HepG2 (cell line): ENCODE measurements around the gene WDR37. TPM values are rescaled to one million over a fixed set of nuclear protein-coding genes. Genes with fewer than 3 reads are reported as not detected.

Experiments used
- ATAC-seq: fragments of 200-7000 bp; cut with Tn5 transposase; 3 replicates; pipeline ENCODE4 v1.9.1; 2020; ENCODE audit warnings: mild to moderate bottlenecking, moderate library complexity
- BruUV-seq: library from RNA; stranded (reverse); fragments of 400-500 nt; replicated peaks from 2 replicates; lab custom pipeline; 2021; lab: Mats Ljungman, UMichigan
- CTCF ChIA-PET: fragments of 300-600 bp; formaldehyde crosslinking; extraction: SDS; loops from one replicate; lab custom pipeline; 2021; ENCODE audit warnings: low total read pairs, inconsistent platforms, low intra/inter-chr PET ratio; lab: Yijun Ruan, JAX
- POLR2A ChIA-PET: fragments of 350-600 bp; sonication (Branson Sonifier 250); formaldehyde crosslinking; loops from one replicate; lab custom pipeline; 2020; ENCODE audit warnings: antibody characterized with exemption, inconsistent platforms; lab: Yijun Ruan, JAX
- DNase-seq: peaks from one replicate; pipeline ENCODE4 v3.0.0-alpha.2; 2015; ENCODE audit warnings: low spot score
- FAIRE-seq: peaks from 3 replicates; lab custom pipeline; 2011; peaks lifted over from hg19 to GRCh38; lab: Jason Lieb, UNC
- H2AFZ ChIP-seq: one replicate; pipeline ENCODE4 v1.6.1; 2011; ENCODE audit warnings: low read length, inconsistent platforms
- H3K27ac ChIP-seq: fragments of 300-600 bp; 3 replicates; pipeline ENCODE4 v1.8.0; 2011; ENCODE audit warnings: mixed run types, mild to moderate bottlenecking, mixed read lengths, low read length, inconsistent platforms; ENCODE audit not compliant: insufficient read depth; ENCODE audit errors: extremely low read length
- H3K27me3 ChIP-seq, 2 experiments: fragments of 200-600 bp in 1 of 2; 2 replicates in 1 of 2; 3 replicates in 1 of 2; pipeline versions ENCODE4 v1.6.0 to v1.8.0; 2011; ENCODE audit warnings: low read length in 2 of 2, mild to moderate bottlenecking in 2 of 2, moderate library complexity in 2 of 2, inconsistent platforms in 1 of 2; ENCODE audit not compliant: insufficient read depth in 2 of 2, control insufficient read depth in 1 of 2
- H3K36me3 ChIP-seq, 2 experiments: fragments of 200-600 bp in 1 of 2; replicated peaks in 1 of 2; 2 replicates in 1 of 2; 3 replicates in 1 of 2; pipeline versions ENCODE4 v1.5.1 to v1.8.0; 2011; ENCODE audit warnings: low read length in 2 of 2, inconsistent platforms in 1 of 2; ENCODE audit not compliant: insufficient read depth in 2 of 2, control insufficient read depth in 1 of 2
- H3K4me1 ChIP-seq: 2 replicates; pipeline ENCODE4 v1.5.1; 2012; ENCODE audit warnings: low read length, inconsistent platforms; ENCODE audit not compliant: insufficient read depth
- H3K4me2 ChIP-seq: 2 replicates; pipeline ENCODE4 v1.6.0; 2011; ENCODE audit warnings: low read depth, low read length, inconsistent platforms
- H3K4me3 ChIP-seq, 3 experiments: fragments of 200-600 bp in 1 of 3; sonication (generic), shearing (Covaris generic) in 1 of 3; replicated peaks in 1 of 3; 2 replicates each; pipeline ENCODE4 v1.5.1; 2011 to 2016; ENCODE audit warnings: low read length in 3 of 3, inconsistent platforms in 2 of 3, low read depth in 2 of 3, mild to moderate bottlenecking in 2 of 3, control low read depth in 1 of 3, mixed read lengths in 1 of 3; ENCODE audit not compliant: insufficient read depth in 1 of 3
- H3K79me2 ChIP-seq: one replicate; pipeline ENCODE4 v1.6.1; 2011; ENCODE audit warnings: low read length, inconsistent platforms; ENCODE audit not compliant: insufficient read depth
- H3K9ac ChIP-seq: 2 replicates; pipeline ENCODE4 v1.6.0; 2011; ENCODE audit warnings: mild to moderate bottlenecking, low read depth, low read length, inconsistent platforms; ENCODE audit not compliant: insufficient read depth
- H3K9me3 ChIP-seq: 2 replicates; pipeline ENCODE4 v1.5.1; 2012; ENCODE audit warnings: mild to moderate bottlenecking, low read length
- H4K20me1 ChIP-seq: 2 replicates; pipeline ENCODE4 v1.6.0; 2011; ENCODE audit warnings: inconsistent platforms, mild to moderate bottlenecking, low read length, moderate library complexity; ENCODE audit not compliant: insufficient read depth
- AGO2 ChIP-seq: fragments of 200-400 bp; formaldehyde crosslinking; optimal IDR thresholded peaks from 2 replicates; pipeline ENCODE3; 2017; ENCODE audit warnings: mild to moderate bottlenecking, low read depth, low read length, moderate library complexity
- DR1 ChIP-seq: sonication (generic); formaldehyde crosslinking; IDR thresholded peaks from 2 replicates; pipeline ENCODE4 v1.8.0; 2021; ENCODE audit warnings: mild to moderate bottlenecking, missing genetic modification reagents, inconsistent platforms
- GRHL1 ChIP-seq: sonication (generic); formaldehyde crosslinking; conservative IDR thresholded peaks from 2 replicates; pipeline ENCODE4 v1.8.0; 2022; ENCODE audit warnings: missing genetic modification reagents
- IKZF5 ChIP-seq: IDR thresholded peaks from 2 replicates; pipeline ENCODE4 v1.6.1; 2018; ENCODE audit warnings: missing genetic modification reagents, mild to moderate bottlenecking, missing compliant biosample characterization
- NONO ChIP-seq, 2 experiments: fragments of 450-650 bp in 1 of 2; sonication (generic) in 1 of 2; formaldehyde crosslinking in 1 of 2; IDR thresholded peaks in 1 of 2; conservative IDR thresholded peaks in 1 of 2; 2 replicates each; pipeline versions ENCODE4 v1.6.1 to v1.8.0; 2017 to 2022; ENCODE audit warnings: mild to moderate bottlenecking in 1 of 2, missing genetic modification reagents in 1 of 2, moderate library complexity in 1 of 2
- PBX3 ChIP-seq: sonication (generic); formaldehyde crosslinking; IDR thresholded peaks from 2 replicates; pipeline ENCODE4 v1.8.1; 2023; ENCODE audit warnings: missing genetic modification reagents, inconsistent platforms, borderline replicate concordance
- PTBP1 ChIP-seq: fragments of 200-400 bp; formaldehyde crosslinking; IDR thresholded peaks from 2 replicates; pipeline ENCODE4 v1.6.1; 2018; ENCODE audit warnings: low read length, low read depth; ENCODE audit not compliant: poor library complexity, severe bottlenecking
- TMF1 ChIP-seq: sonication (generic); formaldehyde crosslinking; IDR thresholded peaks from 2 replicates; pipeline ENCODE4 v1.8.1; 2022; ENCODE audit warnings: low read depth, missing genetic modification reagents
- ZFP62 ChIP-seq: sonication (generic); formaldehyde crosslinking; IDR thresholded peaks from 2 replicates; pipeline ENCODE4 v1.4.0; 2020; ENCODE audit warnings: missing genetic modification reagents
- ZFX ChIP-seq: sonication (generic); formaldehyde crosslinking; IDR thresholded peaks from 2 replicates; pipeline ENCODE4 v1.4.0; 2020; ENCODE audit warnings: mild to moderate bottlenecking, low read depth, missing genetic modification reagents, moderate library complexity
- ZNF431 ChIP-seq: sonication (generic); formaldehyde crosslinking; IDR thresholded peaks from 2 replicates; pipeline ENCODE4 v1.9.0; 2022; ENCODE audit warnings: missing genetic modification reagents, low read depth, mild to moderate bottlenecking, borderline replicate concordance
- ZNF567 ChIP-seq: sonication (generic); formaldehyde crosslinking; IDR thresholded peaks from 2 replicates; pipeline ENCODE4 v1.8.1; 2023; ENCODE audit warnings: mild to moderate bottlenecking, missing genetic modification reagents, borderline replicate concordance
- ZSCAN21 ChIP-seq: sonication (generic); formaldehyde crosslinking; IDR thresholded peaks from 2 replicates; pipeline ENCODE4 v1.8.0; 2022; ENCODE audit warnings: mild to moderate bottlenecking, missing genetic modification reagents, moderate library complexity, borderline replicate concordance
- WGBS: methylation state at CpG from one replicate; pipeline ENCODE4 v1.1.6; 2017; ENCODE audit warnings: low lambda C conversion rate; 5-methylcytosine and 5-hydroxymethylcytosine counted together
- in situ Hi-C: cut with HindIII; loops from 2 replicates; pipeline ENCODE4 v1.10.0; 2017; ENCODE audit warnings: low pct_unique_long_range_greater_than_20kb; ENCODE audit not compliant: extremely low pct_ligation_motif_present
- intact Hi-C: fragments of 100-400 bp; cut with micrococcal nuclease; formaldehyde crosslinking; loops from one replicate; pipeline ENCODE4 v1.10.0; 2022; ENCODE audit not compliant: unreplicated experiment
- polyA plus RNA-seq, 8 experiments: library from polyadenylated mRNA; depleted of rRNA in 3 of 8; stranded (reverse) in 7 of 8; unstranded in 1 of 8; fragments of >200 nt; fragmentation: Illumina TruSeq in 4 of 8; extraction: Trizol in 4 of 8; gene quantifications; 2 replicates each; pipeline versions ENCODE4 v1.2.1 to v1.2.3, GENCODE V29; 2011 to 2016; ENCODE audit warnings: low read depth in 4 of 8, missing spikeins in 1 of 8, mixed read lengths in 1 of 8; ENCODE audit not compliant: insufficient read depth in 1 of 8
- total RNA-seq, 5 experiments: library from RNA; depleted of rRNA; stranded (reverse); fragments of >200 nt; fragmentation: Illumina TruSeq; extraction: Trizol; gene quantifications; 2 replicates each; pipeline ENCODE4 v1.2.3, GENCODE V29; 2016; ENCODE audit warnings: low read depth in 1 of 5
- TF ChIP-seq, protein P1 (sequence below): sonication (generic); formaldehyde crosslinking; conservative IDR thresholded peaks from 2 replicates; pipeline ENCODE4 v1.4.0; 2020; ENCODE audit warnings: mild to moderate bottlenecking, missing genetic modification reagents, moderate library complexity

The WDR37 gene
- total and polyA plus RNA-seq, 2 of the 13 experiments (the other 11 are each of a cell fraction or from before 2014, with no cell fraction given): 5.9 to 7.5 TPM

- no peaks in the 10 kb centered on the region for H3K4me1 ChIP-seq
- no peak for FAIRE-seq
- in situ Hi-C loops (no loop called here), intact Hi-C loops (no loop called here)
- no peak overlapping the region for H3K27ac ChIP-seq
- ChIA-PET POLR2A (no interaction called here), CTCF (no interaction called here)
- H2AFZ ChIP-seq: no peak overlapping the region
- WGBS: 35% methylated on average over 14 of the region's 17 CpGs
- no peak overlapping the region for H3K4me2 ChIP-seq
- H3K36me3 ChIP-seq: no peaks in the 10 kb centered on the region
- no peak overlapping the region for H3K4me3 ChIP-seq
- peaks cover 1 to 25% of the 10 kb centered on the region in 2 experiments; a peak in 3 of 5 replicates for H3K27me3 ChIP-seq
- ATAC-seq: peak; percentile 39; the same call in 2 of the 3 replicates
- H3K9ac ChIP-seq: no peak overlapping the region
- no peaks in the 10 kb centered on the region for H3K79me2 ChIP-seq
- peaks cover 13% of the 10 kb centered on the region for H3K9me3 ChIP-seq
- DNase-seq: no peak
- BruUV-seq: no TSS peak
- H4K20me1 ChIP-seq: no peaks in the 10 kb centered on the region
- TF ChIP-seq GRHL1 (CRISPR knock-in tag) (no peak), DR1 (CRISPR knock-in tag) (no peak), ZNF567 (CRISPR knock-in tag) (no peak), PBX3 (CRISPR knock-in tag) (no peak), TMF1 (CRISPR knock-in tag) (no peak), IKZF5 (CRISPR knock-in tag) (no peak), ZFP62 (CRISPR knock-in tag) (no peak), ZNF431 (CRISPR knock-in tag) (no peak), ZSCAN21 (CRISPR knock-in tag) (no peak), NONO (IDR thresholded peaks at IDR 0.05) (no peak), NONO (CRISPR knock-in tag; conservative IDR thresholded peaks at IDR 0.05) (no peak), AGO2 (no peak), ZFX (CRISPR knock-in tag) (no peak), PTBP1 (no peak)
- TF ChIP-seq, protein P1, sequence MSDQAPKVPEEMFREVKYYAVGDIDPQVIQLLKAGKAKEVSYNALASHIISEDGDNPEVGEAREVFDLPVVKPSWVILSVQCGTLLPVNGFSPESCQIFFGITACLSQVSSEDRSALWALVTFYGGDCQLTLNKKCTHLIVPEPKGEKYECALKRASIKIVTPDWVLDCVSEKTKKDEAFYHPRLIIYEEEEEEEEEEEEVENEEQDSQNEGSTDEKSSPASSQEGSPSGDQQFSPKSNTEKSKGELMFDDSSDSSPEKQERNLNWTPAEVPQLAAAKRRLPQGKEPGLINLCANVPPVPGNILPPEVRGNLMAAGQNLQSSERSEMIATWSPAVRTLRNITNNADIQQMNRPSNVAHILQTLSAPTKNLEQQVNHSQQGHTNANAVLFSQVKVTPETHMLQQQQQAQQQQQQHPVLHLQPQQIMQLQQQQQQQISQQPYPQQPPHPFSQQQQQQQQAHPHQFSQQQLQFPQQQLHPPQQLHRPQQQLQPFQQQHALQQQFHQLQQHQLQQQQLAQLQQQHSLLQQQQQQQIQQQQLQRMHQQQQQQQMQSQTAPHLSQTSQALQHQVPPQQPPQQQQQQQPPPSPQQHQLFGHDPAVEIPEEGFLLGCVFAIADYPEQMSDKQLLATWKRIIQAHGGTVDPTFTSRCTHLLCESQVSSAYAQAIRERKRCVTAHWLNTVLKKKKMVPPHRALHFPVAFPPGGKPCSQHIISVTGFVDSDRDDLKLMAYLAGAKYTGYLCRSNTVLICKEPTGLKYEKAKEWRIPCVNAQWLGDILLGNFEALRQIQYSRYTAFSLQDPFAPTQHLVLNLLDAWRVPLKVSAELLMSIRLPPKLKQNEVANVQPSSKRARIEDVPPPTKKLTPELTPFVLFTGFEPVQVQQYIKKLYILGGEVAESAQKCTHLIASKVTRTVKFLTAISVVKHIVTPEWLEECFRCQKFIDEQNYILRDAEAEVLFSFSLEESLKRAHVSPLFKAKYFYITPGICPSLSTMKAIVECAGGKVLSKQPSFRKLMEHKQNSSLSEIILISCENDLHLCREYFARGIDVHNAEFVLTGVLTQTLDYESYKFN (CRISPR knock-in tag): no peak
Observed at GRCh38 chr10:1148855-1149605, 92.8 kb downstream of the WDR37 start.
